ENCODE measurements around the gene IL17C.

IL17C gene

GRCh38 chr16:88619859-88620815 lies 18.2 kb upstream of the IL17C start:
- Histone ChIP-seq H2AFZ (ENCODE audit: low read depth, low read length) (no peak overlapping the region), H3K4me3 (ENCODE audit: low read depth in 1 of 2, low read length in 2 of 2) (no peak overlapping the region), H3K36me3 (ENCODE audit: insufficient read depth, low read length) (peaks cover 89% of the 10 kb centered on the region), H3K79me2 (ENCODE audit: insufficient read depth, low read length) (peaks cover 48% of the 10 kb centered on the region), H3K4me2 (ENCODE audit: insufficient read depth, low read length) (no peak overlapping the region), H3K4me1 (ENCODE audit: insufficient read depth, low read length) (no peaks in the 10 kb centered on the region), H3K9ac (ENCODE audit: low read depth, low read length) (no peak overlapping the region), H3K9me3 (ENCODE audit: insufficient read depth, low read length, severe bottlenecking) (no peaks in the 10 kb centered on the region), H4K20me1 (ENCODE audit: insufficient read depth, low read length) (peaks cover 74% of the 10 kb centered on the region), H3K27me3 (ENCODE audit: insufficient read depth, low read length, poor library complexity) (no peaks in the 10 kb centered on the region), H3K27ac (ENCODE audit: low read length) (no peak overlapping the region)
- no peak for ATAC-seq (ENCODE audit: insufficient read depth, low read depth)
- TF ChIP-seq CTCF (IDR thresholded peaks at IDR 0.05; ENCODE audit: borderline replicate concordance, extremely low read depth, low read length, poor library complexity, severe bottlenecking) (no peak), EZH2 (IDR thresholded peaks at IDR 0.05; ENCODE audit: borderline replicate concordance, low read depth, low read length, severe bottlenecking) (no peak)
- no peak for DNase-seq

DNA sequence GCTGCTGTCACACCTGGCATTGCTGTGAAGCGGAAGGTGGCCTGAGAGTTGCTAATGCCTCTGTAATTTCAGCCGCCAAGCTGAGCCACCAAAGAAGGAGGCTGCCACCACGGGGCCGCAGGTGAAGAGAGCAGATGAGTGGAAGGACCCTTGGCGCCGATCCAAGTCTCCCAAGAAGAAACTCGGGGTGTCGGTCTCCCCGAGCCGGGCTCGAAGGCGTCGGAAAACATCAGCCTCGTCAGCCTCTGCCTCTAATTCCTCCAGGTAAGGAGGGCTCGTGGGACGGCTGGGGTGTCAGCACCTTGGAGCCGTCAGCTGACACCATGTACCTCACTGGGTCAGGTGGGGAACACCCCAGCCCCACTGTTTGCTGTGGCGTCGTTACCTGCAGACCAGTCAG lies 16.2 kb upstream of the IL17C start:
- H3K4me2 ChIP-seq (ENCODE audit: insufficient read depth, low read length), result no peak overlapping the region
- peaks cover 28% of the 10 kb centered on the region for H3K79me2 ChIP-seq (ENCODE audit: insufficient read depth, low read length)
- peaks cover 56% of the 10 kb centered on the region for H4K20me1 ChIP-seq (ENCODE audit: insufficient read depth, low read length)
- H2AFZ ChIP-seq (ENCODE audit: low read depth, low read length), result no peak overlapping the region
- H3K9me3 ChIP-seq (ENCODE audit: insufficient read depth, low read length, severe bottlenecking), result no peaks in the 10 kb centered on the region
- H3K27me3 ChIP-seq (ENCODE audit: insufficient read depth, low read length, poor library complexity), result no peaks in the 10 kb centered on the region
- ATAC-seq (ENCODE audit: insufficient read depth, low read depth) (no peak), DNase-seq (no peak)
- no peaks in the 10 kb centered on the region for H3K4me1 ChIP-seq (ENCODE audit: insufficient read depth, low read length)
- no peak overlapping the region for H3K27ac ChIP-seq (ENCODE audit: low read length)
- no peak overlapping the region for H3K9ac ChIP-seq (ENCODE audit: low read depth, low read length)
- TF ChIP-seq CTCF (IDR thresholded peaks at IDR 0.05; ENCODE audit: borderline replicate concordance, extremely low read depth, low read length, poor library complexity, severe bottlenecking) (no peak), EZH2 (IDR thresholded peaks at IDR 0.05; ENCODE audit: borderline replicate concordance, low read depth, low read length, severe bottlenecking) (no peak)
- H3K4me3 ChIP-seq (ENCODE audit: low read depth in 1 of 2, low read length in 2 of 2), result no peak overlapping the region
- H3K36me3 ChIP-seq (ENCODE audit: insufficient read depth, low read length), result peaks cover 89% of the 10 kb centered on the region

GRCh38 chr16:88622866-88623265 lies 15.5 kb upstream of the IL17C start:
- no peak overlapping the region for H2AFZ ChIP-seq (ENCODE audit: low read depth, low read length)
- H3K4me2 ChIP-seq (ENCODE audit: insufficient read depth, low read length), result no peak overlapping the region
- H3K4me1 ChIP-seq (ENCODE audit: insufficient read depth, low read length), result no peaks in the 10 kb centered on the region
- DNase-seq (no peak), ATAC-seq (ENCODE audit: insufficient read depth, low read depth) (no peak)
- no peak overlapping the region for H3K9ac ChIP-seq (ENCODE audit: low read depth, low read length)
- no peaks in the 10 kb centered on the region for H3K9me3 ChIP-seq (ENCODE audit: insufficient read depth, low read length, severe bottlenecking)
- no peak overlapping the region for H3K27ac ChIP-seq (ENCODE audit: low read length)
- no peaks in the 10 kb centered on the region for H3K27me3 ChIP-seq (ENCODE audit: insufficient read depth, low read length, poor library complexity)
- TF ChIP-seq CTCF (IDR thresholded peaks at IDR 0.05; ENCODE audit: borderline replicate concordance, extremely low read depth, low read length, poor library complexity, severe bottlenecking) (no peak), EZH2 (IDR thresholded peaks at IDR 0.05; ENCODE audit: borderline replicate concordance, low read depth, low read length, severe bottlenecking) (no peak)
- H3K4me3 ChIP-seq (ENCODE audit: low read depth in 1 of 2, low read length in 2 of 2), result no peak overlapping the region
- H3K79me2 ChIP-seq (ENCODE audit: insufficient read depth, low read length), result peaks cover 21% of the 10 kb centered on the region
- peaks cover 89% of the 10 kb centered on the region for H3K36me3 ChIP-seq (ENCODE audit: insufficient read depth, low read length)
- peaks cover 53% of the 10 kb centered on the region for H4K20me1 ChIP-seq (ENCODE audit: insufficient read depth, low read length)
